Testis (tissue), 3 donors: Measurements from ENCODE around the gene MAN1A1. TPM values are rescaled to one million over a fixed set of nuclear protein-coding genes. Genes with fewer than 3 reads are reported as not detected.

Experiments
- DNase-seq: peaks from one replicate; pipeline ENCODE4 v3.0.0-alpha.2; 2019
- H3K27ac ChIP-seq, 2 donors: fragments of 200-600 bp; sonication (generic); one replicate each; pipeline ENCODE4 v1.5.1; 2019
- H3K27me3 ChIP-seq: fragments of 200-600 bp; sonication (generic); one replicate; pipeline ENCODE4 v1.5.1; 2019
- H3K36me3 ChIP-seq: fragments of 200-600 bp; sonication (generic); one replicate; pipeline ENCODE4 v1.5.1; 2017; ENCODE audit warnings: low read depth; ENCODE audit errors: missing control alignments
- H3K4me1 ChIP-seq: fragments of 200-600 bp; sonication (generic); one replicate; pipeline ENCODE4 v1.5.1; 2019
- H3K4me3 ChIP-seq, 2 donors: fragments of 200-600 bp; sonication (generic); one replicate each; pipeline ENCODE4 v1.5.1; 2017 to 2019
- H3K9me3 ChIP-seq: fragments of 200-600 bp; sonication (generic); one replicate; pipeline ENCODE4 v1.5.1; 2017
- CTCF ChIP-seq, 3 experiments: fragments of 450-650 bp in 2 of 3; fragments of 200-600 bp in 1 of 3; sonication (generic) in 1 of 3; IDR thresholded peaks; one replicate each; pipeline ENCODE4 v1.5.1; 2016 to 2019; ENCODE audit warnings: antibody characterized with exemption in 3 of 3, mild to moderate bottlenecking in 2 of 3, moderate library complexity in 1 of 3
- POLR2A ChIP-seq: fragments of 450-650 bp; IDR thresholded peaks from one replicate; pipeline ENCODE4 v1.6.1; 2017; ENCODE audit warnings: antibody characterized with exemption, mild to moderate bottlenecking, moderate library complexity
- WGBS, 2 donors: methylation state at CpG; one replicate each; pipeline ENCODE4 v1.1.5; 2018; 5-methylcytosine and 5-hydroxymethylcytosine counted together
- intact Hi-C: fragments of 100-400 bp; cut with DNase I; formaldehyde crosslinking; loops from one replicate; pipeline ENCODE4 v1.15.1; 2023; ENCODE audit warnings: low total_unique reads
- polyA plus RNA-seq: library from polyadenylated mRNA; stranded (reverse); fragments of 350-450 nt; fragmentation: Illumina TruSeq; extraction: RNeasy Lipid Tissue Mini Kit (QIAGEN cat#74804); gene quantifications from one replicate; pipeline ENCODE4 v1.2.3, GENCODE V29; 2014; ENCODE audit warnings: low read depth, low replicate concordance; ENCODE audit not compliant: insufficient read depth
- total RNA-seq, 2 donors: library from RNA; depleted of rRNA; stranded (reverse); fragments of >200 nt; gene quantifications; one replicate each; pipeline ENCODE4 v1.2.3, GENCODE V29; 2016

Gene MAN1A1
- total and polyA plus RNA-seq, 3 donors from 2014 or later: 12.8 to 21.1 (median 15.0) TPM

- 90 to 96% methylated on average over 5 of the region's 5 CpGs for WGBS, 2 donors
- TF ChIP-seq POLR2A (no peak), CTCF (IDR thresholded peaks at IDR 0.05) (no peak)
- intact Hi-C loops: no loop called here
- Histone ChIP-seq H3K27me3 (no peaks in the 10 kb centered on the region), H3K27ac (no peak overlapping the region), H3K36me3 (no peaks in the 10 kb centered on the region), H3K4me1 (no peaks in the 10 kb centered on the region), H3K9me3 (no peaks in the 10 kb centered on the region), H3K4me3 (no peak overlapping the region)
- DNase-seq: no peak
These were observed 206.9 kb downstream of the MAN1A1 start for GRCh38 chr6:119142637-119143036.

- H3K9me3 ChIP-seq: no peaks in the 10 kb centered on the region
- WGBS, 2 donors: 81 to 88% methylated on average over 9 of the region's 9 CpGs
- no peaks in the 10 kb centered on the region for H3K36me3 ChIP-seq
- no peaks in the 10 kb centered on the region for H3K4me1 ChIP-seq
- TF ChIP-seq CTCF (IDR thresholded peaks at IDR 0.05) (no peak), POLR2A (no peak)
- DNase-seq: no peak
- no peaks in the 10 kb centered on the region for H3K27me3 ChIP-seq
- no peak overlapping the region for H3K4me3 ChIP-seq
- no peak overlapping the region for H3K27ac ChIP-seq
- intact Hi-C loops: no loop called here
These were observed 207.5 kb downstream of the MAN1A1 start for GRCh38 chr6:119142041-119142440.

- no peaks in the 10 kb centered on the region for H3K27me3 ChIP-seq
- H3K27ac ChIP-seq: no peak overlapping the region
- H3K4me3 ChIP-seq: no peak overlapping the region
- H3K36me3 ChIP-seq: no peaks in the 10 kb centered on the region
- no peak for DNase-seq
- H3K9me3 ChIP-seq: no peaks in the 10 kb centered on the region
- TF ChIP-seq POLR2A (no peak), CTCF (IDR thresholded peaks at IDR 0.05) (no peak)
- H3K4me1 ChIP-seq: no peaks in the 10 kb centered on the region
- 59 to 68% methylated on average over 12 of the region's 12 CpGs for WGBS, 2 donors
- intact Hi-C loops: no loop called here
These were observed 209.1 kb downstream of the MAN1A1 start for GRCh38 chr6:119140196-119141140.

GRCh38 chr6:119138906-119139541 lies 210.5 kb downstream of the MAN1A1 start:
- WGBS, 2 donors: 63 to 66% methylated on average over 7 of the region's 7 CpGs
- Histone ChIP-seq H3K4me3 (no peak overlapping the region), H3K4me1 (no peaks in the 10 kb centered on the region), H3K27ac (no peak overlapping the region), H3K9me3 (no peaks in the 10 kb centered on the region), H3K36me3 (no peaks in the 10 kb centered on the region), H3K27me3 (no peaks in the 10 kb centered on the region)
- intact Hi-C loops: no loop called here
- no peak for TF ChIP-seq CTCF (IDR thresholded peaks at IDR 0.05)
- TF ChIP-seq POLR2A: no peak
- no peak for DNase-seq
